IMR-90 (cell line): ENCODE data around the gene RFX4. TPM values are rescaled to one million over a fixed set of nuclear protein-coding genes. Genes with fewer than 3 reads are reported as not detected.

Experiments used
- ATAC-seq: fragments of 200-7000 bp; cut with Tn5 transposase; 2 replicates; pipeline ENCODE4 v1.9.1; 2020; ENCODE audit warnings: low read depth, mild to moderate bottlenecking, moderate library complexity
- BruUV-seq: library from RNA; stranded (reverse); fragments of 400-500 nt; replicated peaks from 2 replicates; lab custom pipeline; 2021; lab: Mats Ljungman, UMichigan
- CTCF ChIA-PET: fragments of 300-600 bp; formaldehyde crosslinking; extraction: SDS; loops from one replicate; lab custom pipeline; 2021; ENCODE audit warnings: antibody characterized with exemption; lab: Yijun Ruan, JAX
- POLR2A ChIA-PET: fragments of 300-600 bp; sonication (Branson Sonifier 250); formaldehyde crosslinking; loops from one replicate; lab custom pipeline; 2022; ENCODE audit warnings: antibody characterized with exemption; ENCODE audit not compliant: unreplicated experiment; lab: Charles Lee
- DNase-seq: peaks from one replicate; pipeline ENCODE4 v3.0.0; 2013
- H2AFZ ChIP-seq: replicated peaks from 2 replicates; pipeline ENCODE3; 2013; ENCODE audit warnings: low read length, mild to moderate bottlenecking; ENCODE audit not compliant: poor library complexity
- H2AK5ac ChIP-seq: 2 replicates; pipeline ENCODE4 v1.6.1; 2013; ENCODE audit warnings: low read depth, low read length, inconsistent platforms
- H2AK9ac ChIP-seq: replicated peaks from 2 replicates; pipeline ENCODE3; 2013; ENCODE audit warnings: mild to moderate bottlenecking, low read depth, low read length, moderate library complexity; ENCODE audit not compliant: poor library complexity
- H2BK120ac ChIP-seq: 2 replicates; pipeline ENCODE4 v1.6.1; 2013; ENCODE audit warnings: low read depth, low read length, inconsistent platforms
- H2BK15ac ChIP-seq: 3 replicates; pipeline ENCODE4 v1.6.1; 2013; ENCODE audit warnings: low read depth, low read length, inconsistent platforms
- H2BK20ac ChIP-seq: 2 replicates; pipeline ENCODE4 v1.6.1; 2013; ENCODE audit warnings: low read depth, mild to moderate bottlenecking, inconsistent platforms, low read length, moderate library complexity
- H2BK5ac ChIP-seq: 2 replicates; pipeline ENCODE4 v1.6.1; 2013; ENCODE audit warnings: mild to moderate bottlenecking, low read depth, low read length, inconsistent platforms; ENCODE audit not compliant: poor library complexity, severe bottlenecking
- H3K14ac ChIP-seq: replicated peaks from 2 replicates; pipeline ENCODE4 v1.6.1; 2013; ENCODE audit warnings: low read depth, low read length, inconsistent platforms
- H3K18ac ChIP-seq: 2 replicates; pipeline ENCODE4 v1.6.1; 2013; ENCODE audit warnings: low read depth, low read length, control low read depth
- H3K23ac ChIP-seq: 2 replicates; pipeline ENCODE4 v1.6.1; 2013; ENCODE audit warnings: low read depth, low read length, inconsistent platforms
- H3K27ac ChIP-seq: 2 replicates; pipeline ENCODE4 v1.5.1; 2013; ENCODE audit warnings: mild to moderate bottlenecking, control low read depth, low read length; ENCODE audit not compliant: insufficient read depth
- H3K27me3 ChIP-seq: 2 replicates; pipeline ENCODE4 v1.6.1; 2013; ENCODE audit warnings: low read length; ENCODE audit not compliant: control insufficient read depth, insufficient read depth
- H3K36me3 ChIP-seq: 2 replicates; pipeline ENCODE4 v1.6.1; 2013; ENCODE audit warnings: low read length, mixed read lengths; ENCODE audit not compliant: control insufficient read depth, insufficient read depth
- H3K4ac ChIP-seq: 2 replicates; pipeline ENCODE4 v1.6.1; 2013; ENCODE audit warnings: low read depth, low read length, inconsistent platforms
- H3K4me1 ChIP-seq: 2 replicates; pipeline ENCODE4 v1.6.1; 2013; ENCODE audit warnings: low read length, mixed read lengths; ENCODE audit not compliant: control insufficient read depth, insufficient read depth
- H3K4me2 ChIP-seq: 2 replicates; pipeline ENCODE4 v1.6.1; 2013; ENCODE audit warnings: low read depth, mild to moderate bottlenecking, control low read depth, low read length, moderate library complexity
- H3K4me3 ChIP-seq: 2 replicates; pipeline ENCODE4 v1.5.1; 2013; ENCODE audit warnings: low read depth, mild to moderate bottlenecking, control low read depth, low read length, moderate library complexity; ENCODE audit not compliant: insufficient read depth
- H3K56ac ChIP-seq: 2 replicates; pipeline ENCODE4 v1.6.1; 2013; ENCODE audit warnings: low read length, inconsistent platforms; ENCODE audit not compliant: insufficient read depth; ENCODE audit errors: extremely low read depth
- H3K79me1 ChIP-seq, 2 experiments: 2 replicates each; pipeline ENCODE4 v1.6.1; 2013; ENCODE audit warnings: low read length in 2 of 2, inconsistent platforms in 1 of 2, low read depth in 1 of 2
- H3K9ac ChIP-seq: 2 replicates; pipeline ENCODE4 v1.6.1; 2013; ENCODE audit warnings: low read depth, low read length, control low read depth
- H3K9me1 ChIP-seq: 2 replicates; pipeline ENCODE4 v1.6.1; 2013; ENCODE audit warnings: low read length, inconsistent platforms; ENCODE audit not compliant: insufficient read depth
- H3K9me3 ChIP-seq: 2 replicates; pipeline ENCODE4 v1.6.1; 2013; ENCODE audit warnings: low read length; ENCODE audit not compliant: control insufficient read depth, insufficient read depth
- H4K20me1 ChIP-seq: 2 replicates; pipeline ENCODE4 v1.6.1; 2013; ENCODE audit warnings: low read length, inconsistent platforms; ENCODE audit not compliant: insufficient read depth
- H4K5ac ChIP-seq: 2 replicates; pipeline ENCODE4 v1.6.1; 2013; ENCODE audit warnings: mild to moderate bottlenecking, low read depth, low read length, control low read depth
- H4K8ac ChIP-seq, 2 experiments: 2 replicates each; pipeline ENCODE4 v1.6.1; 2013; ENCODE audit warnings: low read depth in 2 of 2, low read length in 2 of 2, control low read depth in 1 of 2, inconsistent platforms in 1 of 2
- H4K91ac ChIP-seq: 2 replicates; pipeline ENCODE4 v1.6.1; 2013; ENCODE audit warnings: low read depth, low read length, inconsistent platforms; ENCODE audit not compliant: insufficient read depth
- CHD1 ChIP-seq: IDR thresholded peaks from 2 replicates; pipeline ENCODE4 v1.6.1; 2012; ENCODE audit warnings: low read depth, low read length, improper control_type of control experiment
- FOS ChIP-seq: fragments of 150-350 bp; IDR thresholded peaks from 2 replicates; pipeline ENCODE4 v1.6.1; 2016; ENCODE audit warnings: low read depth, low read length
- MAZ ChIP-seq: IDR thresholded peaks from 2 replicates; pipeline ENCODE4 v1.6.1; 2012; ENCODE audit warnings: low read depth, mild to moderate bottlenecking, low read length, improper control_type of control experiment, moderate library complexity, borderline replicate concordance
- RAD21 ChIP-seq: IDR thresholded peaks from 2 replicates; pipeline ENCODE4 v1.6.1; 2012; ENCODE audit warnings: low read length, improper control_type of control experiment
- USF2 ChIP-seq: fragments of 150-350 bp; IDR thresholded peaks from 2 replicates; pipeline ENCODE4 v1.6.1; 2017; ENCODE audit warnings: mild to moderate bottlenecking, antibody characterized with exemption, low read length, low read depth
- WGBS, 2 experiments: methylation state at CpG; one replicate each; pipeline versions ENCODE4 v1.1.5 to v1.1.7; 2013; ENCODE audit warnings: missing lambda C conversion rate in 2 of 2; ENCODE audit not compliant: insufficient read length in 1 of 2; ENCODE audit errors: extremely low coverage in 2 of 2; 5-methylcytosine and 5-hydroxymethylcytosine counted together
- dilution Hi-C: fragments of 300-500 bp; cut with HindIII; formaldehyde crosslinking; loops from one replicate; pipeline ENCODE4 v1.14.3; 2018; ENCODE audit warnings: low sequenced_read_pairs; ENCODE audit not compliant: unreplicated experiment
- in situ Hi-C: fragments of 300-500 bp; cut with MboI; formaldehyde crosslinking; loops from 3 replicates; pipeline ENCODE4 v1.14.3; 2019; ENCODE audit warnings: low sequenced_read_pairs, inconsistent platforms, mixed read lengths
- intact Hi-C: fragments of 100-400 bp; cut with micrococcal nuclease; formaldehyde crosslinking; loops from 2 replicates; pipeline ENCODE4 v1.10.0; 2022
- polyA plus RNA-seq, 3 experiments: library from polyadenylated mRNA; depleted of rRNA; stranded (reverse); fragments of >200 nt; gene quantifications; 2 replicates each; pipeline ENCODE4 v1.2.3, GENCODE V29; 2012; ENCODE audit warnings: low replicate concordance in 1 of 3
- total RNA-seq: library from RNA; depleted of rRNA; stranded (reverse); fragments of >200 nt; gene quantifications from 2 replicates; pipeline ENCODE4 v1.2.3, GENCODE V29; 2012

Gene RFX4
- total and polyA plus RNA-seq, 2 of the 4 experiments (the other 2 are of a cell fraction), result not detected

DNA sequence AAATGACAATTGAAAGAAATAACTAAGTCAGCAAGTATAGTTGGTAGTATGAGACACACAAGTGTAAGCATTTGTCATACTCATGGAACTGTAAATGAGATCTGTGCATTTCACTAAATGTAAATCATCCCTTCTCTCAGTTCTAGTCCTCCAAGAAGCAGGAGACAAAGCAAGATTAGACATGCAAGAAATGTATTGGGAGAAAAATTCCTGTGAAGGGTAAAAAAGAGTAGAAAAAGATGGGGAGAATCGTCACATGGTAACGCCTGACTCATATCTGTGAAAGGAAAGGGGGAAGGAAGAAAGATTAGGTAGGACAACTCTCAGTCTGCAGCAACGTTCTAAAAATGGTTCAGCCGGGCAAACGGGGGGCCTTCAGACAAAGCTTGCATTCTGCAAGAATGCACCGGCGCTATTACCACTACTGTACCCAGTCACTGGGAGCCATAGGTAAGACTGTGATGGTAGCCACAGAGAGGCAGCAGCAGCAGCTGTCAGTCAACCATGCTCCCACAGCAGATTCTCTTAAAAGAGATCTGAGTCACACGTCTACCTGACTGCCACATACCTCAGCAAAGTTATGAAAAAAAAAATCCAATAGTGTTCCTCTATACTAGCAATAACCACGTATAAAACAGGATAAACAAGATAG lies 18.0 kb upstream of the RFX4 start:
- Histone ChIP-seq H3K56ac (no peak overlapping the region), H3K4me2 (no peak overlapping the region), H3K14ac (no peak overlapping the region), H2AFZ (no peak overlapping the region), H4K20me1 (no peaks in the 10 kb centered on the region), H2BK120ac (no peak overlapping the region), H4K91ac (no peak overlapping the region), H3K18ac (no peak overlapping the region), H3K27me3 (peaks cover 2% of the 10 kb centered on the region; the same call in 1 of the 2 replicates), H3K4ac (no peak overlapping the region), H3K79me1 (no peaks in the 10 kb centered on the region), H3K4me3 (no peak overlapping the region), H3K9me1 (no peaks in the 10 kb centered on the region), H2BK20ac (no peak overlapping the region), H3K9ac (no peak overlapping the region), H3K36me3 (no peaks in the 10 kb centered on the region), H3K4me1 (no peaks in the 10 kb centered on the region), H4K8ac (no peak overlapping the region), H3K23ac (no peak overlapping the region), H4K5ac (no peak overlapping the region), H3K27ac (no peak overlapping the region), H2AK9ac (no peak overlapping the region), H3K9me3 (no peaks in the 10 kb centered on the region), H2AK5ac (no peak overlapping the region), H2BK15ac (no peak overlapping the region), H2BK5ac (no peak overlapping the region)
- DNase-seq, result no peak
- ChIA-PET CTCF (no interaction called here), POLR2A (no interaction called here)
- 65% methylated on average over 2 of the region's 9 CpGs; no CpG with 5 or more reads in 1 of the 2 experiments for WGBS, 2 experiments
- in situ Hi-C loops (no loop called here), intact Hi-C loops (no loop called here), dilution Hi-C loops (no loop called here)
- no TSS peak for BruUV-seq
- ATAC-seq, result no peak
- TF ChIP-seq FOS (no peak), RAD21 (no peak), CHD1 (no peak), MAZ (no peak), USF2 (no peak)
